HG02840 (cell line): ENCODE measurements around the gene UMODL1.
"Not testable (repeated sequence)": the region's sequence is repeated elsewhere in the genome, so short reads cannot be mapped to it uniquely, and the experiment has no call there.

ENCODE experiments used
- ATAC-seq: cut with Tn5 transposase; IDR thresholded peaks from one replicate; pipeline ENCODE4 v1.9.1; 2021; ENCODE audit warnings: mild to moderate bottlenecking, moderate library complexity, moderate number of reproducible peaks; ENCODE audit not compliant: unreplicated experiment, low FRiP score

The UMODL1 gene

GRCh38 chr21:42077685-42078238 is 6.6 kb downstream of the UMODL1 start:
- not testable (repeated sequence) for ATAC-seq

GRCh38 chr21:42078247-42079007 is 7.3 kb downstream of the UMODL1 start:
- ATAC-seq = not testable (repeated sequence)

GRCh38 chr21:42079008-42079938 is 8.2 kb downstream of the UMODL1 start:
- ATAC-seq = no peak

GRCh38 chr21:42079939-42080787 is 9.0 kb downstream of the UMODL1 start:
- ATAC-seq = no peak

DNA sequence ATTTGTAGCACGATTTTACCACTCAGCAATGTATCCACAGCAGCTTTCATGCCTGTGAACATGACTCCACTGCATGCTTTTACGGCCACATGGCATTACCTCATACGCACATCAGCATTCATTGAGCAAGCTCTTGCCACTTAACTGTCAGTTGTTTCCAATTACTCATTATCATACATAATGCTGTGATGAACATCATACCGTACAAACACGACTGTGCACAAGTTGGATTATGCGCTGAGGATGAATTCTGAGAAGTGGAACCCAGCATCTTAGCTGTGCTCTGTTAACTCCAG is 9.6 kb downstream of the UMODL1 start:
- no peak for ATAC-seq

DNA sequence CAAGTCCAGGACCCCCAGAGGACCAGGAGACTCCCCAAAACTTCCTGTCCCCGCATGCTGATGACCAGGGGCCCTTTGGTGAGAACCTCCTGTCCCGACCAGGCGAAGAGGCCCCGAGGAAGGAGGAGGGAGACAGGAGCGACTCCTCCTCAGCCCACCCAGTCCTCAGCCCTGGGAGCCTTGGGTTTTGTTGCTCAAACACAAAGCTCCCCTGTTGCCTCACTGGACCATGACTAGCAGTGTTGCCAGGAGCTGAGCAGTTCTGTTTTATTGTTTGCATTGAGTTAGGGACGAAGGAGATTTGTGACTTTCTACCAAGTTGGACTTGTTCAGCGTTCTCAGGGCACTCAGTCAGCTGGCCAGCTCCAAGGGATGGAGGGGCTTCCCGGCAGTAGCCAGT is 10.0 kb downstream of the UMODL1 start:
- ATAC-seq = no peak

GRCh38 chr21:42081931-42082381 is 10.8 kb downstream of the UMODL1 start:
- ATAC-seq = no peak

GRCh38 chr21:42082501-42083360 is 11.6 kb downstream of the UMODL1 start:
- no peak for ATAC-seq

DNA sequence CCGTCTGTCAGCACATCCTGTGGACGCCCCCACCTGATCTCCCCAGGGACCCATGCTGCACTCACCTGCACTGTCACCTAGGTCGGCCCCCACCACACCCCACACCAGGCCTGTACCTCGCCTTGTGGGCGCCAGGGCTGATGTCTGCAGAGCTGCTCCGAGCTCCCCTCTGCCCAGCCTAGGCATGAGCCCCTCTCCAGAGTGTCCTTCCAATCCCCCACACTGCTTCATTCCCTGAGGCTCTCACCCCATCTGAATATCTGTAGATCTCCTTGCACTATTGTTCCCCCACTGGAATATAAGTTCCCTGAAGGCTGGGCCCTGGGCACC is 12.2 kb downstream of the UMODL1 start:
- ATAC-seq = no peak

GRCh38 chr21:42084079-42084478 is 13.0 kb downstream of the UMODL1 start:
- ATAC-seq = no peak

GRCh38 chr21:42085246-42086077 is 14.3 kb downstream of the UMODL1 start:
- no peak for ATAC-seq

- no peak for ATAC-seq
These were observed 15.9 kb downstream of the UMODL1 start for GRCh38 chr21:42086969-42087368.

DNA sequence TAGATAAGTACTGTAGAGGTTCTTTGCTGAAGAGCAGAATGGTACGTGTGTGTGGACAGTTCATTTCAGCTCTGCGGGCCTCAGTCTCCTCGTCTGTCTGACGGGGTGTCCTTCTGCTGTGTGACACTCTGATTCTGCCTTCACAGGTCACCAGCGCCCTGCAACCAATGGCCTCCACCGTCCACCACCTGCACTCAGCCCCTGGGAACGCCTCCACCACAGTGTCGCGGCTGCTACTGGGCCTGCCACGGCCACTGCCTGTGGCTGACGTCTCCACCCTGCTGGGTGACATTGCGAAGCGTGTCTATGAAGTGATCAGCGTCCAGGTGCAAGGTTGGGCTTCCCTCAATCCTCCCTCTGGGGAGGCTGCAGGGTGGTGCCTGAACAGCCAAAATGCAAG is 17.0 kb downstream of the UMODL1 start:
- no peak for ATAC-seq

- ATAC-seq = no peak
These were observed 17.5 kb downstream of the UMODL1 start for GRCh38 chr21:42088658-42089057.

DNA sequence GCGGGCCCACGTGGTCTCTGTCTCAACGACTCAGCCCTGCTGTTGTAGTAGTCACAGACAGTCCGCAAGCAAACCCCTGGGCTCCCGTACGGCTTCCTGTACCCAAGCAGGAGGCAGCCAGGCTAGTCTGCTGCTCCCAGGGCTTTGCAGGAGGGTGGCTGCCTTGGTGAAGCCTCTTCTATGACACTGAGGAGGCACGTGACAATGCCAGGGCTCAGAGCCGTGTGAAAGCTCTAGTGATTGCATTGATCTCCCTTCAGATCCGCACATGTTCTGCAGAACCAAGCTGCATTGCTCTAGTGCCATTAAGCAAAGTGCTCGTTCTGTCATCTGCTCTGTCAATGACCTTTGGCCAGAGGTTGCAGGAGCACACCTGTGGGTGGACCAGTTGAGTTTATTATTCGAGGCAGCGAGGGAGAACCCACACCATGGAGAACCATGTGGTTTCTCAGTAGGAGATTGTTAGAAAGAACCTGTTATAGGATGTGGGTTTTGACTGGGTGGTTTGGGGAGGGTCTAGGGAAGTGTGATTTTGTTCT is 18.0 kb downstream of the UMODL1 start:
- no peak for ATAC-seq

DNA sequence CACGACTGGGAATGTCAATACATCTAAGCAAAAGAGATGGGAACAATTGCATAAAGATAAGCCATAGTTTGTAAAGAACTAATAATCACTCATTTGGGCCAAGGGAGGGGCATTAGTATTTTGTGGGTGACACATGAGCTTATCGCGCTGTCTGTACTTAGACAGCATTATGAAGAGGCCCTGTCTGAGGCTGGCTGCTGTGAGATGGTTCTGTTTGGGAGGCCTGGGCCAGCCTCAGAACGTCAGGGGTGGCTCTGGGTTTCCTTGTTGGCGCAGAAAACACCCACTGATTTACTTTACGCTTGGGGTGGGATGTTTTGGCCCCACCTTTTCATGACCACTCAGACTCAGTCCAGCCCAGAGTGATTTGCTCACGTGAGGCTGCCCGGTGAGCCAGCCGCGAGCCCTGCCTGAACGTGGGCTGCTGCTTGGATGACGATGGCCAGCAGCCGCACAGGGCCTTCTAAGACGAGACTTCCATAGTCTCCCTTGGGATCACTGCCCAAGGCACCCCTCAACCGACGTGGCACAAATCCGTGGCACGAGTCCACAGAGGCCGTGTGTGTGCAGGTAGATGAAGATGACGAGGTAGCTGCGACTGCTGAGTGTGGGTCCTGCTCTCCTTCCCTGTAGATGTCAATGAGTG is 18.7 kb downstream of the UMODL1 start:
- no peak for ATAC-seq

DNA sequence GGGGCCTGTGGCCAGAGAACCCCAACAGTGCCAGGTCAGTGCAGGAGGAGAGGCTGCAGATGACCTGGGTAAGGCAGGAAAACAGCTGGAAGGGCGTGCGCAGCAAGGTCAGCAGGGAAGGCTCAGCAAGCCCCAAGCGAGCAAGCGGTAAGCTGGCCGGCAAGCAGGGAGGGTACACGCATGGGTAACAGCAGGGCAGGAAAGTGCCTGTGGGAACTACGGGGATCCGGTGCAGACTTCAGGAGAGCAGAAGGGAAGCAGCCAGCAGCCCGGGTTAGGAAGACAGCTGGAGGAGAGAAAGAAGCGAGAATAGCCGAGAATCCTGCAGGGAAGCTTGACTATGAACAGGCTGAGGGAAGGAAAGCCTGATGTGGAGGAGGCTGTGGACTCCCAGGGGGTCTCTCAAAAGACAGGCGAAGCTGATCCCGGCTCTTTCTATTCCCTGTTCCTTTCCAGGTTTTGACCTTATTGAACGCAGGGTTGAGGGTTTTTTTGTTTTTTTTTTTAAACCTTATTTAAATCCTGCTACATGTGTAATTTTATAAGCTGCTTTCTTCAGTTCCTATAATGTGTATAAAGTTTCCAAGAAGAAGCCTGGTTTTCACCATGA is 20.9 kb downstream of the UMODL1 start:
- ATAC-seq = no peak

DNA sequence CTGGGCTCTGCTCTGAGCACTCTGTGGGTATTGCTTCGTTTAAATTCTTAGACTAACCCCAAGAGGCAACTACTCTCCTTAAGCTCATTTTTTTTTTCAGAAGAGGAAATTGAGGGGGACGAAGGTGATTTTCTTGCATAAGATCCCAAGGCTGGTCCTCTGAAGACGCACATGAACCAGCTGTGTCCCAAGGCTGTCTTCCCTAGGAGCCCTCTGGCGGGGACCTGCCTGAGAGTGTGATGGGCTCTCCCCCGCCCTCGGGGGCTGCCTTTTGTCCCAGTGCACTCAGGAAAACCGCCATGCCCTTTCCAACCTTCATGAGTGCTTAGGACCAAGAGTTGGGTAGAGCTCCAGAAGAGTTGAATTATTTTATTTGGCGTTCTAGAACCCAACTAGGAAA is 21.7 kb downstream of the UMODL1 start:
- ATAC-seq = no peak
